ENCODE data around the gene JPH4.
"Not testable (repeated sequence)": the region's sequence is repeated elsewhere in the genome, so short reads cannot be mapped to it uniquely, and the experiment has no call there.

The JPH4 gene

DNA sequence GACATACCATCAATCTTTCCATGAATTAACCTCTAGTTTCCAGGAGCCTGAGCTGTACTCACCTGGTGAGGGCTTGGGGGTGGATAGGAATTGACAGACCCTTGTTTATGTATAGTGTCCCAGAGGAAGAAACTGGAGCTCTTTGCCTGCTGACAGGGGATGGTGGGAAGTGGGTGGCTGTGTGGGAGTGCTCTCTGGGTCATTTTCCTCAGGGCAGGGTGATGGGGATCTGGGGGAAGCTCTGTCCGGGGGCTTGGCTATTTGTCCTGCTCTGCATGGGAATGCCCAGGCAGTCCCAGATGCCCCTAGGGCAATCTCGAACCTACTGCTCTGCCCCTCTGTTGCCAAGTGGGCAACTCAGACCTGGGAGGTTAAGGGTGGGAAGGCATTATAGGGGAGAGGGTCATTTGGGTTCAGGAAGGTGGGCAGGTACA lies 35.8 kb upstream of the JPH4 start:
- H3K4me3 ChIP-seq: no peak overlapping the region
- no peak overlapping the region for H3K27ac ChIP-seq
- TF ChIP-seq, protein P1, sequence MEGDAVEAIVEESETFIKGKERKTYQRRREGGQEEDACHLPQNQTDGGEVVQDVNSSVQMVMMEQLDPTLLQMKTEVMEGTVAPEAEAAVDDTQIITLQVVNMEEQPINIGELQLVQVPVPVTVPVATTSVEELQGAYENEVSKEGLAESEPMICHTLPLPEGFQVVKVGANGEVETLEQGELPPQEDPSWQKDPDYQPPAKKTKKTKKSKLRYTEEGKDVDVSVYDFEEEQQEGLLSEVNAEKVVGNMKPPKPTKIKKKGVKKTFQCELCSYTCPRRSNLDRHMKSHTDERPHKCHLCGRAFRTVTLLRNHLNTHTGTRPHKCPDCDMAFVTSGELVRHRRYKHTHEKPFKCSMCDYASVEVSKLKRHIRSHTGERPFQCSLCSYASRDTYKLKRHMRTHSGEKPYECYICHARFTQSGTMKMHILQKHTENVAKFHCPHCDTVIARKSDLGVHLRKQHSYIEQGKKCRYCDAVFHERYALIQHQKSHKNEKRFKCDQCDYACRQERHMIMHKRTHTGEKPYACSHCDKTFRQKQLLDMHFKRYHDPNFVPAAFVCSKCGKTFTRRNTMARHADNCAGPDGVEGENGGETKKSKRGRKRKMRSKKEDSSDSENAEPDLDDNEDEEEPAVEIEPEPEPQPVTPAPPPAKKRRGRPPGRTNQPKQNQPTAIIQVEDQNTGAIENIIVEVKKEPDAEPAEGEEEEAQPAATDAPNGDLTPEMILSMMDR (IDR thresholded peaks at IDR 0.05): no peak
- DNase-seq (ENCODE audit: low spot score): no peak

DNA sequence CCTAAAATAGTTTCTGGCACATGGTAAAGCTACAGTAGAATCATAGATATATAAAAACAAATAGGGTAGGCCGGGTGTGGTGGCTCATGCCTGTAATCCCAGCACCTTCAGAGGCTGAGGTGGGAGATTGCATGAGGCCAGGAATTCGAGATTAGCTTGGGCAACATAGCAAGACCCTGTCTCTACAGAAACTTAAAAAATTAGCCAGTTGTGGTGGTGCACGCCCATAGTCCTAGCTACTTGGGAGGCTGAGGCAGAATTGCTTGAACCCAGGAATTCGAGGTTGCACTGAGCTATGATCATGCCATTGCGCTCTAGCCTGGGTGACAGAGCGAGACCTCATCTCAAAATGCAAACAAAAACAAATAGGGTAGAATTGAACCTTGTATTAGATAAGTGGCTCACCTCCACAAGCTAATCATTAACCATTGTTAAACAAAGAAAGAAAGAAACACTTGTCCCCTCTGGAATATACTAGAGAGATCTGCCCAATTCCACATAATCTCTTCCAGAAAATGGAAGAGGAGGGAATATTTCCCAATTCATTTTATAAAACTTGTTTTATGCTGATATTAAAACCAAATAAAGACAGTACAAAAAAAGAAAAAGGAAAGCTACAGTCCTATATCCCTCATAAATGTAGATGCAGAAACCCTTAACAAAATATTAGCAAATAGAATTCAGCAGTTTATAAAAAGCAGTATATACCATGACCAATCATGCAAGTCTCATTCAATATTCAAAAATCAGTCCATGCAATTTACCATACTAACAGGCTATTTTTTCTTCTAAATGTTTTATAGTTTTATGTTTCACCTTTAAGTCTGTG lies 34.9 kb upstream of the JPH4 start:
- Histone ChIP-seq H3K4me3 (no peak overlapping the region), H3K27ac (no peak overlapping the region)
- TF ChIP-seq, protein P1 (IDR thresholded peaks at IDR 0.05): no peak
- no peak for DNase-seq (ENCODE audit: low spot score)

DNA sequence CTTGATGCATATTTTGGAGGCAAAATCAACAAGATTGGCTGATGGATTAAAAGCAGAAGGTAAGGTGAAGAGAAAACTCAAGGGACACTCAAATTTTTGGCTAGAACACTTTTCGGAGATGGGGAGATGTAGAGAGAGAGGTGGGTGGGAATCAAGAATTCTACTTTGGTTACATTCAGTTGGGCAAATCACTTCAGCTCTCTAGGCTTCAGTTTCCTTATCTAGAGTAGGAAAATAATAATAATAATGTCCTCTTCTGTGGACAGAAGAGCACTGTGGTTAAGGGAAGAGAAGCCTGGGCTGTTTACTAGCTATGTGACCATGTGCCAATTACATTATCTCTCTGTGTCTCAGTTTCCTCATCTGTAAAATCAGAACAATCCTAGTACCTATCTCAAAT lies 34.2 kb upstream of the JPH4 start:
- Histone ChIP-seq H3K4me3 (no peak overlapping the region), H3K27ac (no peak overlapping the region)
- no peak for DNase-seq (ENCODE audit: low spot score)
- TF ChIP-seq, protein P1 (IDR thresholded peaks at IDR 0.05): no peak

DNA sequence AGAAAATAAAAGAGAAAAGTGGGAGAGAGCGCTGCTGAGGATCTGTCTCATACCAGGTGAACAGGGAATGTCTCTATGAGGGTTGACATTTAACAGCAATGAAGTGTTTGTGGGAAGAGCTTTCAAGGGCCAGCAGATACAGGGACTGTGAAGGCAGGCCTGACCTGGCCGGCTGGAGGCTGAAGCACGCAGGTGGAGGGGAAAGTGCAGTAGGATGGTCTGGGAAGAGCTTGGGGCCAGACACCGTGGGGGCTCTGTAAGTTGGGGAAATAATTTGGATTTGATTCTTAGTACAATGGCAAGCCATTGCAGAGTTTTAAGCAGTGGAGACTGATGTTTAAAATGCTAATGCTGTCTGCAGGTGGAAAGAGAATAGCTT lies 33.8 kb upstream of the JPH4 start:
- H3K4me3 ChIP-seq: no peak overlapping the region
- TF ChIP-seq, protein P1 (IDR thresholded peaks at IDR 0.05): no peak
- H3K27ac ChIP-seq: no peak overlapping the region
- no peak for DNase-seq (ENCODE audit: low spot score)

DNA sequence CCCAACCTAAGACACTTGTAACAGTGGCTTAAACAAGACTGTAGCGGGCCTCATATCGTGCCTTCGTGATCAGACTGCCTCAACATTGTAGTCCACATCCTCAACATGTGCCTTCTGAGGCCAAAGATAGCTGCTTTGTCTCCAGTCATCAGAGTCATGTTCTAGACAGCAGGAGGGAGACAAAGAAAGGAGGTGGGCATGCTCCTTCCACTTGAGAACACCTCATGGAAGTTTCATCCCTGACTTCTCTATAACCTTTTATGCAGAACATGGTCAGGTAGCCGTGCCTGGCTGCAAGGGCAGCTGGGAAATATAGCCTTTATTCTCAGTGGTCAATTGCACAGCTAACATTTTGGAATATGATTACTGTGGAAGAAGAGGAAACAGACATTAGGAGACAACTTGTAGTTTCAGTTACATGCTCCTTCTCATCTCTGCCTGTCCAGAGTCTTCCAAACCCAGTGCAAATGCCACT lies 32.3 kb upstream of the JPH4 start:
- no peak for DNase-seq (ENCODE audit: low spot score)
- TF ChIP-seq, protein P1 (IDR thresholded peaks at IDR 0.05): no peak
- Histone ChIP-seq H3K4me3 (no peak overlapping the region), H3K27ac (no peak overlapping the region)

DNA sequence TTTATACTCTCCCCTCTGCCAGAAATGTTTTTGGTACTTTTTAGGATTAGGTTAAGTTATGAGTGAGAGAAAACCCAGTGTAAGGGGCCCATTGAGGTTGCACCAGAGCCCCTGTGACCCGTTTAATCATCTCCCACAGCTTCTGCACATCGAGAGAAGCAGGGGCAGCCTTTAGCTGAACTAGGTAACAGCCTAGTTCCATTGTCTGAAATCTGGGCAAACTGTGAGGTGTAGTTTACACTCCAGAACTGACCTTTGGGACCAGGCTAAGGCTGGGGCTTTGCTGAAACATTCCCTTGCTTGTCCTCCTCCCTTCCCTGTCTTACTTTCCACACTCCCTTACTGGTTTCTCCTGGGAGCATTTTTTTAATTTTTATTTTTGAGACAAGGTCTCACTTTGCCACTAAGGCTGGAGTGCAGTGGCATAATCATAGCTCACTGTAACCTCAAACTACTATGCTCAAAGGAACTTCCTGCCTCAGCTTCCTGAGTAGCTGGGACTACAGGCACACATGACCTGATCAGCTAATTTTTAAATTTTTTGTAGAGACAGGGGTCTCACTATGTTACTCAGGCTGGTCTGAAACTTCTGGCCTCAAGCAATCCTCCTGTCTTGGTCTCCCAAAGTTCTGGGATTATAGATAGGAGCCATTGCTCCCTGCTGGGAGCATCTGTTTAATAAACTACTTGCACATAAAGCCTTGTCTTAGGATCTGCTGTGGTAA lies 31.7 kb upstream of the JPH4 start:
- Histone ChIP-seq H3K27ac (no peak overlapping the region), H3K4me3 (no peak overlapping the region)
- TF ChIP-seq, protein P1 (IDR thresholded peaks at IDR 0.05): no peak
- DNase-seq (ENCODE audit: low spot score): no peak

DNA sequence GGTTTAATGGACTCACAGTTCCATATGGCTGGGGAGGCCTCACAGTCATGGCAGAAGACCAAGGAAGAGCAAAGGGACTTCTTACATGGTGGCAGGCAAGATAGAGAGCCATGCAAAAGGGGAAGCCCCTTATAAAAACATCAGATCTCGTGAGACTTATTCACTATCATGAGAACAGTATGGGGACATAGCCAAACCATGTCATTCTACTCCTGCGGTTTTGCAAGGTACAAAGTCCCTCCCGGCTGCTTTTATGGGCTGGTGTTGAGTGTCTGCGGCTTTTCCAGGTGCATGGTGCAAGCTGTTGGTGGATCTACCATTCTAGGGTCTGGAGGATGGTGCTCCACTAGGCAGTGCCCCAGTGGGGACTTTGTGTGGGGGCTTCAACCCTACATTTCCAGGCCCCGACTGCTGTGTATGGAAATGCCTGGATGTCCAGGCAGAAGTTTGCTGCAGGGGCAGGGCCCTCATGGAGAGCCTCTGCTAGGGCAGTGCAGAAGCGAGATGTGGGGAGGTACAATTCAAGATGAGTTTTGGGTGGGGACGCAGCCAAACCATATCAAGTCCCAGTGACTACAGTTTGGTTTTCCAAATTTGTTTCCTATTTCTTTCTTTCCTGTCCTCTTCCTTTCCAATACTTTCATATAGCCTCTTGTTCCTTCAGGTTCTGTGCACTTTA lies 31.0 kb upstream of the JPH4 start:
- H3K27ac ChIP-seq; H3K4me3 ChIP-seq; DNase-seq (ENCODE audit: low spot score): not testable (repeated sequence)
